Body of pancreas (tissue), 4 donors: Measurements from ENCODE around the gene FBXL5.

Source experiments
- POLR2A ChIP-seq, 3 donors: fragments of 450-650 bp; IDR thresholded peaks; one replicate each; pipeline ENCODE4 v1.6.1; 2016; ENCODE audit warnings: antibody characterized with exemption in 3 of 3, mild to moderate bottlenecking in 2 of 3
- TF ChIP-seq, protein P1 (sequence below), 7 experiments: fragments of 450-650 bp in 4 of 7; fragments of 200-600 bp in 3 of 7; sonication (generic) in 3 of 7; IDR thresholded peaks; one replicate each; pipeline ENCODE4 v1.5.1; 2016 to 2019; ENCODE audit warnings: antibody characterized with exemption in 7 of 7

DNA sequence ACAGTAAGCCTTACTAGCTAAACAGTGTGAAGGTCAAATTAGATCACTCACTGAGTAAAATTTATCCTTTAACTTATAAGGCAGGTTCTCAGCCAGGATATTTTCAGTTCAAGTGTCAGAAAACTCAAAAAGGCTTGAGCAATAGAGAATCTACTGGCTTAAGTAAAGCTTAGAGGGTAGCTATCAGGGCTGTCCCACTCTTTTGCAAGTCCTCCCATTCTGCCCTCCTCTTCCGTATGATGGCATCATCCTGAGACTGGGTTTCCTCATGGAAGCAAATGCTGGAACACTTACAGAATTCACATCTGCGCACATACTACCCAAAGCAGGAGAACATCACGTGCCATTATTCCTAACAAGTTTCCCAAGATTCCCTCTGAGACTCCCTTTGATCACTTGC lies 55.0 kb downstream of the FBXL5 start:
- TF ChIP-seq, protein P1, sequence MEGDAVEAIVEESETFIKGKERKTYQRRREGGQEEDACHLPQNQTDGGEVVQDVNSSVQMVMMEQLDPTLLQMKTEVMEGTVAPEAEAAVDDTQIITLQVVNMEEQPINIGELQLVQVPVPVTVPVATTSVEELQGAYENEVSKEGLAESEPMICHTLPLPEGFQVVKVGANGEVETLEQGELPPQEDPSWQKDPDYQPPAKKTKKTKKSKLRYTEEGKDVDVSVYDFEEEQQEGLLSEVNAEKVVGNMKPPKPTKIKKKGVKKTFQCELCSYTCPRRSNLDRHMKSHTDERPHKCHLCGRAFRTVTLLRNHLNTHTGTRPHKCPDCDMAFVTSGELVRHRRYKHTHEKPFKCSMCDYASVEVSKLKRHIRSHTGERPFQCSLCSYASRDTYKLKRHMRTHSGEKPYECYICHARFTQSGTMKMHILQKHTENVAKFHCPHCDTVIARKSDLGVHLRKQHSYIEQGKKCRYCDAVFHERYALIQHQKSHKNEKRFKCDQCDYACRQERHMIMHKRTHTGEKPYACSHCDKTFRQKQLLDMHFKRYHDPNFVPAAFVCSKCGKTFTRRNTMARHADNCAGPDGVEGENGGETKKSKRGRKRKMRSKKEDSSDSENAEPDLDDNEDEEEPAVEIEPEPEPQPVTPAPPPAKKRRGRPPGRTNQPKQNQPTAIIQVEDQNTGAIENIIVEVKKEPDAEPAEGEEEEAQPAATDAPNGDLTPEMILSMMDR (IDR thresholded peaks at IDR 0.05) = no peak
- no peak for TF ChIP-seq POLR2A (IDR thresholded peaks at IDR 0.05)
